ENCODE measurements around the gene PACS2. TPM values are rescaled to one million over a fixed set of nuclear protein-coding genes. Genes with fewer than 3 reads are reported as not detected.

PACS2 gene
- total and polyA plus RNA-seq, 2 of the 8 experiments (the other 6 are each of a cell fraction or from before 2014, with no cell fraction given) = 38.0 to 62.8 TPM

- no peak overlapping the region for H3K4me3 ChIP-seq (ENCODE audit: extremely low read depth in 1 of 4, insufficient read depth in 2 of 4, low read depth in 3 of 4, low read length in 4 of 4)
- H4K5ac ChIP-seq (ENCODE audit: insufficient read length, low read depth, low read length) = no peak overlapping the region
- H3K4me1 ChIP-seq (replicated peaks in 1 of 4; ENCODE audit: control insufficient read depth in 3 of 4, insufficient read depth in 4 of 4, low read length in 3 of 4) = peaks cover 6 to 44% (median 35%) of the 10 kb centered on the region in 4 experiments
- 94% methylated on average over 7 of the region's 9 CpGs; no CpG with 5 or more reads in 1 of the 2 experiments for WGBS, 2 experiments (ENCODE audit: extremely low coverage in 1 of 2, insufficient coverage in 1 of 2, insufficient read length in 1 of 2, insufficient replicate concordance in 2 of 2, low coverage in 1 of 2, low lambda C conversion rate in 2 of 2, missing lambda C conversion rate in 1 of 2)
- TF ChIP-seq SP1 (IDR thresholded peaks at IDR 0.05; ENCODE audit: low read depth, low read length) (no peak), TCF12 (IDR thresholded peaks at IDR 0.05; ENCODE audit: low read depth, low read length) (no peak), CHD2 (IDR thresholded peaks at IDR 0.05; ENCODE audit: low read length) (no peak), TAF1 (IDR thresholded peaks at IDR 0.05; ENCODE audit: low read depth, low read length) (no peak), YY1 (IDR thresholded peaks at IDR 0.05; ENCODE audit: low read depth, low read length) (no peak), CTBP2 (IDR thresholded peaks at IDR 0.05; ENCODE audit: borderline replicate concordance, insufficient read depth, insufficient read length, low read length) (no peak), HDAC2 (IDR thresholded peaks at IDR 0.05; ENCODE audit: borderline replicate concordance in 1 of 2, low read depth in 2 of 2, low read length in 2 of 2) (no peak), CBX8 (IDR thresholded peaks at IDR 0.05; ENCODE audit: borderline replicate concordance, low read depth, low read length) (no peak), POU5F1 (IDR thresholded peaks at IDR 0.05; ENCODE audit: low read depth, low read length) (no peak), EP300 (IDR thresholded peaks at IDR 0.05; ENCODE audit: borderline replicate concordance in 1 of 2, low read depth in 2 of 2, low read length in 2 of 2) (no peak), ZNF274 (IDR thresholded peaks at IDR 0.05; ENCODE audit: borderline replicate concordance, extremely low read depth, low read length) (no peak), SIN3A (conservative IDR thresholded peaks at IDR 0.05 in 1 of 2, IDR thresholded peaks at IDR 0.05 in 1 of 2; ENCODE audit: low read depth in 1 of 2, low read length in 2 of 2) (no peak), GABPA (IDR thresholded peaks at IDR 0.05; ENCODE audit: borderline replicate concordance, insufficient read depth, low read length) (no peak)
- CTCF ChIA-PET (ENCODE audit: partially characterized antibody) = interaction anchor here (0.9 to 2.9 kb wide), 8 partner anchors 9 to 34 kb away, joined by 3 to 17 read pairs (median 4); no protein-coding TSS in a partner anchor
- no peak overlapping the region for H2BK120ac ChIP-seq (replicated peaks; ENCODE audit: low read depth, low read length)
- POLR2A ChIA-PET (ENCODE audit: partially characterized antibody) = no interaction called here
- peak overlapping the region; percentile 78; the same call in 1 of the 2 replicates for H2AK5ac ChIP-seq (ENCODE audit: low read depth, low read length)
- peaks cover 0 to 85% of the 10 kb centered on the region in 2 experiments; a peak in 2 of 4 replicates for H3K79me2 ChIP-seq (ENCODE audit: control insufficient read depth in 1 of 2, insufficient read depth in 2 of 2, low read length in 2 of 2)
- FAIRE-seq (no peak), DNase-seq (ENCODE audit: low read depth in 1 of 2, low spot score in 2 of 2) (no peak)
- H2BK20ac ChIP-seq (ENCODE audit: low read length) = no peak overlapping the region; the same call in 1 of the 2 replicates
- H3K36me3 ChIP-seq (ENCODE audit: control insufficient read depth in 2 of 4, insufficient read depth in 4 of 4, low read length in 3 of 4) = no peaks in the 10 kb centered on the region
- H4K8ac ChIP-seq (ENCODE audit: extremely low read depth, insufficient read depth, low read length) = no peak overlapping the region
- H2AFZ ChIP-seq (ENCODE audit: low read length) = no peak overlapping the region
- no peaks in the 10 kb centered on the region for H3K9me3 ChIP-seq (ENCODE audit: insufficient read depth in 2 of 2, low read depth in 1 of 2, low read length in 1 of 2)
- no peak overlapping the region; the same call in 1 of the 2 replicates for H3K18ac ChIP-seq (ENCODE audit: extremely low read depth, low read length)
- H3K23me2 ChIP-seq (ENCODE audit: low read depth, low read length) = no peaks in the 10 kb centered on the region
- H2BK5ac ChIP-seq (ENCODE audit: low read depth, low read length) = peak overlapping the region; percentile 48; the same call in 1 of the 2 replicates
- no peaks in the 10 kb centered on the region for H3K27me3 ChIP-seq (replicated peaks in 1 of 4; ENCODE audit: control insufficient read depth in 3 of 4, extremely low read depth in 1 of 4, insufficient read depth in 3 of 4, low read length in 3 of 4)
- H2BK15ac ChIP-seq (ENCODE audit: low read length) = no peak overlapping the region
- no peak overlapping the region for H2BK12ac ChIP-seq (ENCODE audit: low read depth, low read length)
- no peak overlapping the region for H3K23ac ChIP-seq (ENCODE audit: insufficient read length)
- H4K20me1 ChIP-seq (replicated peaks in 1 of 2; ENCODE audit: control insufficient read depth in 1 of 2, insufficient read depth in 2 of 2, low read length in 2 of 2) = peaks cover 40 to 61% of the 10 kb centered on the region in 2 experiments
- H3K4me2 ChIP-seq (ENCODE audit: insufficient read depth in 1 of 2, low read depth in 2 of 2, low read length in 2 of 2) = peak overlapping the region in 1 of 2 experiments; percentile 12; a peak in 2 of 4 replicates
- no peak overlapping the region for H4K91ac ChIP-seq (replicated peaks; ENCODE audit: insufficient read length, low read length)
- H3K14ac ChIP-seq (ENCODE audit: insufficient read length) = no peak overlapping the region
- peak overlapping the region in 1 of 4 experiments; percentile 22; a peak in 2 of 7 replicates for H3K9ac ChIP-seq (replicated peaks in 1 of 4; ENCODE audit: extremely low read depth in 1 of 4, low read depth in 3 of 4, low read length in 3 of 4)
- H3K4ac ChIP-seq (replicated peaks; ENCODE audit: insufficient read length, low read depth, low read length) = no peak overlapping the region
- H3K56ac ChIP-seq (replicated peaks; ENCODE audit: insufficient read length, low read depth, low read length) = no peak overlapping the region
- peaks cover 51% of the 10 kb centered on the region for H3K79me1 ChIP-seq (ENCODE audit: low read depth, low read length)
- no peak overlapping the region for H3K27ac ChIP-seq (ENCODE audit: low read depth, low read length)
Measured at GRCh38 chr14:105325303-105325702, 10.8 kb downstream of the PACS2 start.

Measured in H1 (cell line).